GM20431 (cell line): Measurements from ENCODE around the gene GATB.
"Not testable (repeated sequence)": the region's sequence is repeated elsewhere in the genome, so short reads cannot be mapped to it uniquely, and the experiment has no call there.

Experiments used
- in situ Hi-C: fragments of 300-500 bp; cut with MseI, MboI; formaldehyde crosslinking; loops from one replicate; pipeline ENCODE4 v1.15.0; 2020; ENCODE audit warnings: low sequenced_read_pairs; ENCODE audit not compliant: unreplicated experiment

Gene GATB

GRCh38 chr4:151738720-151739517 lies 21.9 kb downstream of the GATB start:
- in situ Hi-C loops: no loop called here

GRCh38 chr4:151736852-151737251 lies 24.0 kb downstream of the GATB start:
- in situ Hi-C loops: not testable (repeated sequence)

GRCh38 chr4:151736361-151736760 lies 24.4 kb downstream of the GATB start:
- in situ Hi-C loops: no loop called here

- in situ Hi-C loops: not testable (repeated sequence)
These were observed 29.1 kb downstream of the GATB start for GRCh38 chr4:151731670-151732069.

GRCh38 chr4:151729731-151730559 lies 30.9 kb downstream of the GATB start:
- in situ Hi-C loops: no loop called here

GRCh38 chr4:151728679-151729078 lies 32.1 kb downstream of the GATB start:
- in situ Hi-C loops: no loop called here

- in situ Hi-C loops: no loop called here
These were observed 32.8 kb downstream of the GATB start for GRCh38 chr4:151728006-151728405.

- in situ Hi-C loops: no loop called here
These were observed 33.4 kb downstream of the GATB start for GRCh38 chr4:151727365-151727764.

- in situ Hi-C loops: no loop called here
These were observed 35.7 kb downstream of the GATB start for GRCh38 chr4:151725087-151725486.

GRCh38 chr4:151721916-151722315 lies 38.9 kb downstream of the GATB start:
- in situ Hi-C loops: no loop called here

GRCh38 chr4:151721466-151721865 lies 39.3 kb downstream of the GATB start:
- in situ Hi-C loops: no loop called here

GRCh38 chr4:151719956-151720334 lies 40.9 kb downstream of the GATB start:
- in situ Hi-C loops: no loop called here

GRCh38 chr4:151718984-151719955 lies 41.5 kb downstream of the GATB start:
- in situ Hi-C loops: no loop called here

- in situ Hi-C loops: no loop called here
These were observed 42.7 kb downstream of the GATB start for GRCh38 chr4:151717909-151718628.

- in situ Hi-C loops: no loop called here
These were observed 43.5 kb downstream of the GATB start for GRCh38 chr4:151717314-151717713.

GRCh38 chr4:151716324-151716723 lies 44.5 kb downstream of the GATB start:
- in situ Hi-C loops: no loop called here

- in situ Hi-C loops: no loop called here
These were observed 44.9 kb downstream of the GATB start for GRCh38 chr4:151715881-151716280.

GRCh38 chr4:151712777-151713176 lies 48.0 kb downstream of the GATB start:
- in situ Hi-C loops: no loop called here

GRCh38 chr4:151711646-151712045 lies 49.2 kb downstream of the GATB start:
- in situ Hi-C loops: no loop called here

- in situ Hi-C loops: no loop called here
These were observed 51.2 kb downstream of the GATB start for GRCh38 chr4:151709587-151709986.
